ENCODE data around the gene ALG9.

The ALG9 gene

GRCh38 chr11:111815489-111815888, 55.9 kb downstream of the ALG9 start:
- no peak for TF ChIP-seq CTCF (IDR thresholded peaks at IDR 0.05; ENCODE audit: low read depth, low read length)
- no peak overlapping the region for H3K4me3 ChIP-seq (replicated peaks in 1 of 2; ENCODE audit: low read depth in 2 of 2, low read length in 2 of 2)
- DNase-seq (ENCODE audit: low read depth in 2 of 2), result no peak

GRCh38 chr11:111814557-111815320, 56.6 kb downstream of the ALG9 start:
- TF ChIP-seq CTCF (IDR thresholded peaks at IDR 0.05; ENCODE audit: low read depth, low read length), result no peak
- no peak overlapping the region for H3K4me3 ChIP-seq (replicated peaks in 1 of 2; ENCODE audit: low read depth in 2 of 2, low read length in 2 of 2)

GRCh38 chr11:111814106-111814505, 57.3 kb downstream of the ALG9 start:
- no peak for DNase-seq (ENCODE audit: low read depth in 2 of 2)
- no peak overlapping the region for H3K4me3 ChIP-seq (replicated peaks in 1 of 2; ENCODE audit: low read depth in 2 of 2, low read length in 2 of 2)
- no peak for TF ChIP-seq CTCF (IDR thresholded peaks at IDR 0.05; ENCODE audit: low read depth, low read length)

More at GRCh38 chr11:111814557-111815320, 56.6 kb downstream of the ALG9 start:
- peak; percentile 24 to 61 for DNase-seq (ENCODE audit: low read depth in 2 of 2)

GRCh38 chr11:111812211-111812610, 59.2 kb downstream of the ALG9 start:
- no peak overlapping the region for H3K4me3 ChIP-seq (replicated peaks in 1 of 2; ENCODE audit: low read depth in 2 of 2, low read length in 2 of 2)
- no peak for TF ChIP-seq CTCF (IDR thresholded peaks at IDR 0.05; ENCODE audit: low read depth, low read length)
- no peak for DNase-seq (ENCODE audit: low read depth in 2 of 2)

- no peak for DNase-seq (ENCODE audit: low read depth in 2 of 2)
- TF ChIP-seq CTCF (IDR thresholded peaks at IDR 0.05; ENCODE audit: low read depth, low read length), result no peak
- H3K4me3 ChIP-seq (replicated peaks in 1 of 2; ENCODE audit: low read depth in 2 of 2, low read length in 2 of 2), result no peak overlapping the region
Observed at GRCh38 chr11:111811445-111811844, 59.9 kb downstream of the ALG9 start.

- no peak for DNase-seq (ENCODE audit: low read depth in 2 of 2)
- no peak for TF ChIP-seq CTCF (IDR thresholded peaks at IDR 0.05; ENCODE audit: low read depth, low read length)
- no peak overlapping the region for H3K4me3 ChIP-seq (replicated peaks in 1 of 2; ENCODE audit: low read depth in 2 of 2, low read length in 2 of 2)
Observed at GRCh38 chr11:111808834-111809233, 62.5 kb downstream of the ALG9 start.
